ENCODE results near the gene FBH1.

DNA sequence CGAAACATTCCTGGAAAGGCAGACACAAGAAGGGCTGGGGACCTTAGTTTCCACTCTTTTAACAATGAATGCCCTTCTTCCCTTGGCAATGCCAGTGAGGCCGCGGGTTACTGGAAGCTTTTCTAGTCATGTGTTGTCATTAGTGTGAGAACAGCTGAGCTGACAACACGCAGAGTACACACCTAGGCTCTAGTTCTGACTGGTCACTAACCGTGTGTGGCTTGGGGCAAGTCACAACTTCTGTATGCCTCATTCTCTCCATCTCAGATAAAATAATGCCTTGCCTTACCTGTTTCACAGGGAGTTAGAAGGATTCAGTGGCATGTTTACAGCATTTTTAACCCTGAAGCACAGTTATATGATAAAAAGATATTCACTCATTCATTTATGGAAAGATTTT, 31.7 kb downstream of the FBH1 start:
- TF ChIP-seq EZH2 (IDR thresholded peaks at IDR 0.05; ENCODE audit: borderline replicate concordance, low read depth, low read length, poor library complexity, severe bottlenecking): no peak
- TF ChIP-seq, protein P1, sequence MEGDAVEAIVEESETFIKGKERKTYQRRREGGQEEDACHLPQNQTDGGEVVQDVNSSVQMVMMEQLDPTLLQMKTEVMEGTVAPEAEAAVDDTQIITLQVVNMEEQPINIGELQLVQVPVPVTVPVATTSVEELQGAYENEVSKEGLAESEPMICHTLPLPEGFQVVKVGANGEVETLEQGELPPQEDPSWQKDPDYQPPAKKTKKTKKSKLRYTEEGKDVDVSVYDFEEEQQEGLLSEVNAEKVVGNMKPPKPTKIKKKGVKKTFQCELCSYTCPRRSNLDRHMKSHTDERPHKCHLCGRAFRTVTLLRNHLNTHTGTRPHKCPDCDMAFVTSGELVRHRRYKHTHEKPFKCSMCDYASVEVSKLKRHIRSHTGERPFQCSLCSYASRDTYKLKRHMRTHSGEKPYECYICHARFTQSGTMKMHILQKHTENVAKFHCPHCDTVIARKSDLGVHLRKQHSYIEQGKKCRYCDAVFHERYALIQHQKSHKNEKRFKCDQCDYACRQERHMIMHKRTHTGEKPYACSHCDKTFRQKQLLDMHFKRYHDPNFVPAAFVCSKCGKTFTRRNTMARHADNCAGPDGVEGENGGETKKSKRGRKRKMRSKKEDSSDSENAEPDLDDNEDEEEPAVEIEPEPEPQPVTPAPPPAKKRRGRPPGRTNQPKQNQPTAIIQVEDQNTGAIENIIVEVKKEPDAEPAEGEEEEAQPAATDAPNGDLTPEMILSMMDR (conservative IDR thresholded peaks at IDR 0.05; ENCODE audit: low read depth, low read length): no peak
